ENCODE measurements around the gene WNT3A.
"Not testable (repeated sequence)": the region's sequence is repeated elsewhere in the genome, so short reads cannot be mapped to it uniquely, and the experiment has no call there.

WNT3A gene

GRCh38 chr1:227971643-227972282 lies 35.0 kb upstream of the WNT3A start:
- H3K27me3 ChIP-seq (ENCODE audit: insufficient read depth, low read length); H3K9ac ChIP-seq (ENCODE audit: low read length); H3K4me1 ChIP-seq (ENCODE audit: insufficient read depth, low read length, severe bottlenecking); H3K4me2 ChIP-seq (ENCODE audit: low read length); H3K9me2 ChIP-seq (ENCODE audit: low read depth, low read length); H3K27ac ChIP-seq (ENCODE audit: low read depth, low read length, poor library complexity, severe bottlenecking); H3K36me3 ChIP-seq (ENCODE audit: insufficient read depth, low read length); H3F3A ChIP-seq (ENCODE audit: insufficient read depth, low read length); H4K20me1 ChIP-seq (ENCODE audit: insufficient read depth, low read length); H2AFZ ChIP-seq (ENCODE audit: low read length); H3K9me3 ChIP-seq (ENCODE audit: low read length); H3K4me3 ChIP-seq (ENCODE audit: low read depth, low read length, poor library complexity, severe bottlenecking); H3K79me2 ChIP-seq (ENCODE audit: insufficient read depth, low read length): not testable (repeated sequence)

GRCh38 chr1:227972283-227972679 lies 34.5 kb upstream of the WNT3A start:
- H3K4me2 ChIP-seq (ENCODE audit: low read length); H3F3A ChIP-seq (ENCODE audit: insufficient read depth, low read length); H3K9ac ChIP-seq (ENCODE audit: low read length); H2AFZ ChIP-seq (ENCODE audit: low read length); H3K79me2 ChIP-seq (ENCODE audit: insufficient read depth, low read length); H3K9me3 ChIP-seq (ENCODE audit: low read length); H3K36me3 ChIP-seq (ENCODE audit: insufficient read depth, low read length); H3K4me3 ChIP-seq (ENCODE audit: low read depth, low read length, poor library complexity, severe bottlenecking); H3K27me3 ChIP-seq (ENCODE audit: insufficient read depth, low read length); H3K4me1 ChIP-seq (ENCODE audit: insufficient read depth, low read length, severe bottlenecking); H4K20me1 ChIP-seq (ENCODE audit: insufficient read depth, low read length); H3K27ac ChIP-seq (ENCODE audit: low read depth, low read length, poor library complexity, severe bottlenecking); H3K9me2 ChIP-seq (ENCODE audit: low read depth, low read length): not testable (repeated sequence)

GRCh38 chr1:227972843-227973374 lies 33.9 kb upstream of the WNT3A start:
- not testable (repeated sequence) for H3K9ac ChIP-seq (ENCODE audit: low read length); H3K36me3 ChIP-seq (ENCODE audit: insufficient read depth, low read length); H3K9me3 ChIP-seq (ENCODE audit: low read length); H3K79me2 ChIP-seq (ENCODE audit: insufficient read depth, low read length); H3K4me3 ChIP-seq (ENCODE audit: low read depth, low read length, poor library complexity, severe bottlenecking); H3F3A ChIP-seq (ENCODE audit: insufficient read depth, low read length); H3K27me3 ChIP-seq (ENCODE audit: insufficient read depth, low read length); H3K27ac ChIP-seq (ENCODE audit: low read depth, low read length, poor library complexity, severe bottlenecking); H3K4me1 ChIP-seq (ENCODE audit: insufficient read depth, low read length, severe bottlenecking); H4K20me1 ChIP-seq (ENCODE audit: insufficient read depth, low read length); H3K9me2 ChIP-seq (ENCODE audit: low read depth, low read length); H3K4me2 ChIP-seq (ENCODE audit: low read length); H2AFZ ChIP-seq (ENCODE audit: low read length)

GRCh38 chr1:227973724-227974288 lies 33.0 kb upstream of the WNT3A start:
- H3K27me3 ChIP-seq (ENCODE audit: insufficient read depth, low read length); H4K20me1 ChIP-seq (ENCODE audit: insufficient read depth, low read length); H3K79me2 ChIP-seq (ENCODE audit: insufficient read depth, low read length); H3K36me3 ChIP-seq (ENCODE audit: insufficient read depth, low read length); H3F3A ChIP-seq (ENCODE audit: insufficient read depth, low read length); H2AFZ ChIP-seq (ENCODE audit: low read length); H3K4me1 ChIP-seq (ENCODE audit: insufficient read depth, low read length, severe bottlenecking); H3K9me3 ChIP-seq (ENCODE audit: low read length); H3K9me2 ChIP-seq (ENCODE audit: low read depth, low read length); H3K9ac ChIP-seq (ENCODE audit: low read length); H3K4me2 ChIP-seq (ENCODE audit: low read length); H3K27ac ChIP-seq (ENCODE audit: low read depth, low read length, poor library complexity, severe bottlenecking); H3K4me3 ChIP-seq (ENCODE audit: low read depth, low read length, poor library complexity, severe bottlenecking): not testable (repeated sequence)

GRCh38 chr1:227975583-227976283 lies 31.1 kb upstream of the WNT3A start:
- not testable (repeated sequence) for H3K27ac ChIP-seq (ENCODE audit: low read depth, low read length, poor library complexity, severe bottlenecking); H3K9ac ChIP-seq (ENCODE audit: low read length); H3K27me3 ChIP-seq (ENCODE audit: insufficient read depth, low read length); H3K4me2 ChIP-seq (ENCODE audit: low read length); H3F3A ChIP-seq (ENCODE audit: insufficient read depth, low read length); H3K4me3 ChIP-seq (ENCODE audit: low read depth, low read length, poor library complexity, severe bottlenecking); H3K36me3 ChIP-seq (ENCODE audit: insufficient read depth, low read length); H3K9me3 ChIP-seq (ENCODE audit: low read length); H3K9me2 ChIP-seq (ENCODE audit: low read depth, low read length); H3K79me2 ChIP-seq (ENCODE audit: insufficient read depth, low read length); H4K20me1 ChIP-seq (ENCODE audit: insufficient read depth, low read length); H3K4me1 ChIP-seq (ENCODE audit: insufficient read depth, low read length, severe bottlenecking); H2AFZ ChIP-seq (ENCODE audit: low read length)

Measured in OCI-LY1 (cell line).